B cell (primary cell): ENCODE data around the gene RASA4B. TPM values are rescaled to one million over a fixed set of nuclear protein-coding genes. Genes with fewer than 3 reads are reported as not detected.
"Not testable (repeated sequence)": the region's sequence is repeated elsewhere in the genome, so short reads cannot be mapped to it uniquely, and the experiment has no call there.

ENCODE experiments used
- ATAC-seq: fragments of 200-7000 bp; cut with Tn5 transposase; one replicate; pipeline ENCODE4 v1.10.0; 2021; ENCODE audit warnings: low read depth, mild to moderate bottlenecking, moderate number of reproducible peaks, moderate library complexity
- CTCF ChIA-PET: fragments of 350-600 bp; sonication (Branson Sonifier 250); formaldehyde crosslinking; loops from one replicate; lab custom pipeline; 2021; ENCODE audit warnings: antibody characterized with exemption, inconsistent platforms; lab: Charles Lee
- POLR2A ChIA-PET: fragments of 350-600 bp; sonication (Branson Sonifier 250); formaldehyde crosslinking; loops from one replicate; lab custom pipeline; 2021; ENCODE audit warnings: antibody characterized with exemption; lab: Charles Lee
- DNase-seq: peaks from one replicate; pipeline ENCODE4 v3.0.0; 2013
- H2AFZ ChIP-seq: 2 replicates; pipeline ENCODE4 v1.6.1; 2012; ENCODE audit warnings: mild to moderate bottlenecking, low read depth, low read length; ENCODE audit not compliant: insufficient read depth, poor library complexity, severe bottlenecking
- H3K27ac ChIP-seq, 2 donors: 1 replicate in 1 of 2; 2 replicates in 1 of 2; pipeline ENCODE4 v1.5.1; 2012 to 2013; ENCODE audit warnings: low read length in 2 of 2, mild to moderate bottlenecking in 2 of 2, moderate library complexity in 1 of 2
- H3K27me3 ChIP-seq, 4 experiments: fragments of 200-600 bp in 1 of 4; sonication (generic) in 1 of 4; replicated peaks in 1 of 4; 1 replicate in 2 of 4; 2 replicates in 2 of 4; pipeline versions ENCODE4 v1.6.1 to v1.7.0; 2013 to 2016; ENCODE audit warnings: low read length in 3 of 4, mild to moderate bottlenecking in 2 of 4, mixed read lengths in 1 of 4, moderate library complexity in 1 of 4; ENCODE audit not compliant: insufficient read depth in 4 of 4, control insufficient read depth in 3 of 4; ENCODE audit errors: control extremely low read depth in 1 of 4
- H3K36me3 ChIP-seq, 2 experiments: replicated peaks in 1 of 2; 1 replicate in 1 of 2; 2 replicates in 1 of 2; pipeline versions ENCODE4 v1.6.1 to v1.7.1; 2013; ENCODE audit warnings: low read length in 1 of 2; ENCODE audit not compliant: insufficient read depth in 2 of 2, control insufficient read depth in 1 of 2; ENCODE audit errors: control extremely low read depth in 1 of 2, extremely low read depth in 1 of 2
- H3K4me1 ChIP-seq, 2 donors: fragments of 200-600 bp in 1 of 2; sonication (generic) in 1 of 2; 1 replicate in 1 of 2; 2 replicates in 1 of 2; pipeline versions ENCODE4 v1.5.1 to v1.6.1; 2013 to 2017; ENCODE audit warnings: low read length in 2 of 2; ENCODE audit not compliant: control insufficient read depth in 2 of 2, insufficient read depth in 2 of 2
- H3K4me2 ChIP-seq: replicated peaks from 2 replicates; pipeline ENCODE3; 2012; ENCODE audit warnings: mild to moderate bottlenecking, low read depth, low read length; ENCODE audit not compliant: poor library complexity, severe bottlenecking
- H3K4me3 ChIP-seq, 5 experiments: fragments of 200-600 bp in 1 of 5; sonication (generic) in 1 of 5; 1 replicate in 3 of 5; 2 replicates in 2 of 5; pipeline versions ENCODE4 v1.5.1 to v1.7.0; 2011 to 2016; ENCODE audit warnings: low read length in 4 of 5, mild to moderate bottlenecking in 4 of 5, low read depth in 2 of 5, control low read depth in 1 of 5, moderate library complexity in 1 of 5; ENCODE audit not compliant: insufficient read depth in 1 of 5; ENCODE audit errors: control extremely low read depth in 1 of 5, extremely low read depth in 1 of 5
- H3K79me2 ChIP-seq: fragments of 200-600 bp; sonication (generic); one replicate; pipeline ENCODE4 v1.6.0; 2016; ENCODE audit warnings: low read length; ENCODE audit not compliant: control insufficient read depth, insufficient read depth
- H3K9ac ChIP-seq: fragments of 200-600 bp; sonication (generic); 2 replicates; pipeline ENCODE4 v1.6.1; 2017; ENCODE audit warnings: mild to moderate bottlenecking, low read length, moderate library complexity
- H3K9me3 ChIP-seq, 3 donors: one replicate each; pipeline versions ENCODE4 v1.6.1 to v1.7.1; 2013; ENCODE audit warnings: low read length in 2 of 3; ENCODE audit not compliant: control insufficient read depth in 2 of 3, insufficient read depth in 1 of 3; ENCODE audit errors: control extremely low read depth in 1 of 3
- H4K20me1 ChIP-seq: 2 replicates; pipeline ENCODE4 v1.6.0; 2012; ENCODE audit warnings: mild to moderate bottlenecking, low read length; ENCODE audit not compliant: insufficient read depth, control insufficient read depth, poor library complexity, severe bottlenecking
- H3K27ac Mint-ChIP-seq: one replicate; pipeline ENCODE4 v1.8.0; 2021; ENCODE audit warnings: mixed read lengths
- H3K27me3 Mint-ChIP-seq: one replicate; pipeline ENCODE4 v1.8.0; 2021; ENCODE audit warnings: mixed read lengths
- H3K4me1 Mint-ChIP-seq: one replicate; pipeline ENCODE4 v1.8.0; 2021; ENCODE audit warnings: mixed read lengths
- H3K4me3 Mint-ChIP-seq: one replicate; pipeline ENCODE4 v1.8.0; 2021; ENCODE audit warnings: mixed read lengths
- H3K9me3 Mint-ChIP-seq: one replicate; pipeline ENCODE4 v1.8.0; 2022; ENCODE audit warnings: mixed read lengths; ENCODE audit not compliant: insufficient read depth
- WGBS: methylation state at CpG from one replicate; pipeline ENCODE4 v1.1.5; 2013; ENCODE audit warnings: missing lambda C conversion rate; ENCODE audit not compliant: insufficient coverage; 5-methylcytosine and 5-hydroxymethylcytosine counted together
- intact Hi-C: fragments of 100-400 bp; cut with micrococcal nuclease; formaldehyde crosslinking; loops from one replicate; pipeline ENCODE4 v1.10.0; 2022
- polyA plus RNA-seq: library from polyadenylated mRNA; depleted of rRNA; stranded (reverse); fragments of >200 nt; gene quantifications from 2 replicates; pipeline ENCODE4 v1.2.3, GENCODE V29; 2012
- total RNA-seq, 2 donors: library from RNA; stranded (reverse); fragments of 120-200 nt in 1 of 2; gene quantifications; 1 replicate in 1 of 2; 2 replicates in 1 of 2; pipeline versions ENCODE4 v1.2.3 to v1.2.4, GENCODE V29; 2013 to 2022

The RASA4B gene
- total and polyA plus RNA-seq, 2 donors (not counting 1 experiment from before 2014, with no cell fraction given) = 15.6 to 26.4 TPM

GRCh38 chr7:102540604-102541003 lies 23.0 kb upstream of the RASA4B start:
- H3K4me2 ChIP-seq, H3K27ac ChIP-seq, H3K36me3 ChIP-seq, H3K4me1 ChIP-seq, H3K9me3 Mint-ChIP-seq, H2AFZ ChIP-seq, ATAC-seq, H3K4me3 ChIP-seq, H3K9me3 ChIP-seq, H3K79me2 ChIP-seq, intact Hi-C loops, H3K4me1 Mint-ChIP-seq, H3K9ac ChIP-seq, H4K20me1 ChIP-seq, H3K4me3 Mint-ChIP-seq, H3K27ac Mint-ChIP-seq, CTCF ChIA-PET, POLR2A ChIA-PET, H3K27me3 ChIP-seq, DNase-seq, H3K27me3 Mint-ChIP-seq: not testable (repeated sequence)
- WGBS = no CpG with 5 or more reads among the region's 6 CpGs

DNA sequence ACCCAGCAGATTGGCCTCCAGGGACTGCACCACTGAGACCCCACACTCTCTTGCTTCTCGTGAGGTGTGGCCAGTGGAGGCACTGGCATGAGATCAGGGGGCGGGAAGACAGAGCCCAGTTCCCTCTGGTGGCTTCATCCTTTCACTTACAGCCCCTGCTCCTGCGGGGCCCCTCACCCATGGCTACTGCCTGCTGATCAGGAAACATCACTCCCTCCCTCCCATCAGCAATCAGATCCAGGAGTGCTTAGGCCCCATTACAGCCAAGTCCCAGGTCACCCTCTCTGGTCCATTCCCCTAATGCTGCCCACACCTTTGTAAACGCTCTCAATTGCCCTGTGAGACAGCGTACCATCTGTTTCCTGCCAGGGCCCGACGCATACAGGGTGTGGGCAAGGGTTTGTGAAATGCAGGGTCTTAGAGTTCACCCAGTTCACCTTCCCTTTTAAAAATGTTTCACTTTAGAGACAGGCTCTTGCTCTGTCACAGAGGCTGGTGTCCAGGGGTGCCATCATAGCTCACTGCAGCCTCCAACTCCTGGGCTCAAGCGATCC lies 17.6 kb upstream of the RASA4B start:
- H3K27ac Mint-ChIP-seq, H3K27me3 ChIP-seq, CTCF ChIA-PET, H3K4me3 ChIP-seq, H2AFZ ChIP-seq, H3K4me2 ChIP-seq, H3K4me1 Mint-ChIP-seq, H3K79me2 ChIP-seq, POLR2A ChIA-PET, intact Hi-C loops, H3K4me3 Mint-ChIP-seq, H3K36me3 ChIP-seq, H3K4me1 ChIP-seq, H3K27me3 Mint-ChIP-seq, H3K9ac ChIP-seq, H3K27ac ChIP-seq, H4K20me1 ChIP-seq, H3K9me3 Mint-ChIP-seq, ATAC-seq, H3K9me3 ChIP-seq: not testable (repeated sequence)
- DNase-seq = peak; percentile 0
- WGBS = 80% methylated on average over 1 of the region's 8 CpGs

GRCh38 chr7:102532127-102532526 lies 14.6 kb upstream of the RASA4B start:
- H2AFZ ChIP-seq, H3K9me3 ChIP-seq, intact Hi-C loops, H3K27me3 ChIP-seq, H3K9me3 Mint-ChIP-seq, H3K4me2 ChIP-seq, H3K4me1 Mint-ChIP-seq, H3K36me3 ChIP-seq, H4K20me1 ChIP-seq, CTCF ChIA-PET, POLR2A ChIA-PET, H3K27ac Mint-ChIP-seq, ATAC-seq, H3K9ac ChIP-seq, H3K4me1 ChIP-seq, H3K4me3 Mint-ChIP-seq, H3K4me3 ChIP-seq, H3K79me2 ChIP-seq, DNase-seq, H3K27me3 Mint-ChIP-seq, H3K27ac ChIP-seq: not testable (repeated sequence)
- 100% methylated on average over 1 of the region's 2 CpGs for WGBS

DNA sequence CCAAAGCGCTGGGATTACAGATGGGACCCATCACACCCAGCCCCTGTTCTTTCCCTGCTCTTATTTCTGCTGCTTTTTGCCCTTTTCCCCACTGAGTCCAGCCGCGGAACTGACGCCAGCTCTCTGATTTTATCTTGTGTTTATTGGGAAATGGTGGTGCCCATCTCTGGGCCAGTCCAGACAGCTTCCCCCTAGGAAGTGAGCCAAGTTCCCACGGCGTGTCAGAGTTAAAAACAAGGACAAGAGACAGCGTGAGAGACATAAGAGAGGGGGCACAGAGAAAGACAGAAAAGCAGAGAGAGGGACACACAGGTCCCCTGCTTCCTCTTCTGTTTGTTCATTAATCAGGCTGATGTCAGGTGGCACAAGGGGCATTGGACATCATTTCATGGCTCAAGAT lies 14.0 kb upstream of the RASA4B start:
- H3K79me2 ChIP-seq, H3K27ac ChIP-seq, POLR2A ChIA-PET, H3K27ac Mint-ChIP-seq, H3K9me3 ChIP-seq, H3K9me3 Mint-ChIP-seq, H3K27me3 Mint-ChIP-seq, intact Hi-C loops, H3K4me2 ChIP-seq, ATAC-seq, H3K27me3 ChIP-seq, H3K9ac ChIP-seq, H3K4me1 ChIP-seq, H3K4me1 Mint-ChIP-seq, H4K20me1 ChIP-seq, H3K36me3 ChIP-seq, H2AFZ ChIP-seq, H3K4me3 ChIP-seq, DNase-seq, H3K4me3 Mint-ChIP-seq, CTCF ChIA-PET: not testable (repeated sequence)
- WGBS = no CpG with 5 or more reads among the region's 7 CpGs
